SKM-1 (cell line): Measurements from ENCODE around the gene MMRN1.

Experiments
- DNase-seq: peaks from one replicate; lab custom pipeline; 2025; ENCODE audit not compliant: unreplicated experiment; lab: John Stamatoyannopoulos, UW

The MMRN1 gene

DNA sequence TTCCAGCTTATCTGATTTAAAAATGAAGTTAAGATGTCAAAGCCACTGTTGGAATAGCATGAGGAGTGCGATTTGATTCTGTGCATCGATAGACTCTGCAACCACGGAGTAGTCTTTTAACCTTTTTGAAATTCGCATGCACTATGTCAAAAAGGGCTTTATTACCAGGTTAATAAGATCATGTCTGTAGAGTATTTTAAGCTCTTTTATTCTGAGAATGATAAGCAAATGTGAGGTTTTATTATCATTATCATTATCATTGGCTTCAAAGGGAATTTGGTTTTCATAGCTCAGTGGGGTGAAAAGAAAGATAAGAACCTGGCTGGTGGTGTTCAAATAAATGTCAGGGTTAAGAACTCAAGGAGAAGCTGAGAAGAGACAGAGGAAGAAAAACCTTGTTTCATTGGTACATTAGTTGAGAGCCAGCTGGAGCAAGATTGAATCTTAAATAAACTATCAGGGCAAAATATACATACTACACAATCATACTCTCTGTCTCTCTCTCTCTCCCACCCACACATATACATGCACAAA is 102.6 kb downstream of the MMRN1 start:
- no peak for DNase-seq

GRCh38 chr4:89998469-89999011 is 103.9 kb downstream of the MMRN1 start:
- no peak for DNase-seq

DNA sequence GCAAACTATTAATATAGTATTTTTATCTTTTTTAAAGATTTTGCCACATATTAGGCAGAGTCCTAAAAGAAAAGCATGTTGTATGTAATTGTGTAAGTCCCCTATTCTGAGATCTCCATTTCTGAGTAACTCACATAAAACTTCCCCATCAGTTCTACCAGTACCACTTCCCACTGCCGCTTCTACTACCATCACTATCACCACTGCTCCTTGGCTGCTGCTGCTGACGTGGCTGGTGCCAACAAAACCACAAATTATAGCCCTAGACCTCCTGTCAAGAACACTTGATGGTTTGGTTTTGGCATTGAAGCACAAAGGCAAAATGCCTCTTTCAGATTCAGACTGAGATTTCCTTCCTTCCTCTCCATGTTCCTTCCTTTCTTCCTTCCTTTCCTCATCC is 106.4 kb downstream of the MMRN1 start:
- DNase-seq, result no peak

DNA sequence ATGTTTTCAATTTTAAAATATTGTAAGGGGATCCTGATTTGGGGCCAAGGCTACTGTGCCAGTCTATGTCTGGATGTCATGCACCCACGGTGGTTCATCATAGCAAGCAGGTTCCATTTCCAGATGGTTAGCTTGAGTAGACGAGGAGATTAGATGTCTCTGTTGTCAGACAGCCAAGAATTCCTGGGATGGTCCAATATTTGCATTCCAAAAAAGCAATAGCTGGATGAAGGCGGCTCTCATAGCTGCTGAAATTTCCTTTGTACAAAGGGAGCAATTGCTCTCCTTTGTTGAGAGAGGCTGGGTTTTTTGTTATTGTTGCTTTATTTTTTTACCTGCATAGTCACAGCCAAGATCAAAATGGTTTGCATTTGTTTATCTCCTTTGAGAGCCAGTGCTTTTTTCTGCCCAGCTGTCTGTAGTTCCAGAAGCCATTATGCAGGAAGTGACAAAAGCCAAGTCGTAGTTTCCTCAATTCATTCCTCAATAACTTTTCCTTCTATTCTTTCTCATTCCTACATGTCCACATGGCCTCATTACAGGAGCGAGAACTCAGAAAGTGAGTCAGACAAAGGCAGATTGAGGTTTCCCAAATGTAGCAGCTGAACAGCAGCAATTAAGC is 107.9 kb downstream of the MMRN1 start:
- DNase-seq, result no peak
